HG03575 (cell line): ENCODE measurements around the gene GPD2.
A peak's percentile ranks its signal among the peaks of the same experiment; 100 is the strongest.
"Not testable (repeated sequence)": the region's sequence is repeated elsewhere in the genome, so short reads cannot be mapped to it uniquely, and the experiment has no call there.

ENCODE experiments used
- ATAC-seq: cut with Tn5 transposase; IDR thresholded peaks from one replicate; pipeline ENCODE4 v1.9.1; 2021; ENCODE audit not compliant: unreplicated experiment, insufficient number of reproducible peaks, low FRiP score; ENCODE audit errors: extremely low read depth

The GPD2 gene

DNA sequence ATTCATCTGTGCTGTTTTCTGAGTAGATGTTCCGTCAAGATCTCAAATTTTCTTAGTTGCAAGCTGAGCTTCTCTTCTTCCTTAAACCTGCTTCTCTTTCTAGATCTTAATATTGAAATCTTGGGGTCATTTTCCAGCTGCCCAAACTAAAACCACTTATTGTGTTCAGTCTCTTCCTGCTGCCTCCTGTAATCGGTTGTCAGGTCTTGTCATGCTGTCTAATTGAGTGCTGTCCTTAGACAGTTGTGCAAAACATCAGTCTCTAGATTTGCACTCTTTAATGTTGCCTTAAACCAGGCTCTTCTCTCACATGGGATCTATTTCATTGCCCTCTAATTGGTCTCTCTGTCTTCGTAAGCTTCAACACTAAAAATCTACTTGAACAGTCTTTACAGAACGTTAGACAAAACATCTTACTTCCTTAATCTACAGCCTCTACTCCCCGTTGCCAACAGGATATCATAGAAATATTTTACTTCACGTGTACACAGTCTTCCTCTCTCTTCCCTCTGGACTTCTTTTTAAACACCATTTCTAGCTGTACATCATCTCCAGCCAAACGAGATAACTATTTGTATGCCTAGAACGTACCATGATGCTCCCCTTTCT lies 34.9 kb downstream of the GPD2 start:
- no peak for ATAC-seq

DNA sequence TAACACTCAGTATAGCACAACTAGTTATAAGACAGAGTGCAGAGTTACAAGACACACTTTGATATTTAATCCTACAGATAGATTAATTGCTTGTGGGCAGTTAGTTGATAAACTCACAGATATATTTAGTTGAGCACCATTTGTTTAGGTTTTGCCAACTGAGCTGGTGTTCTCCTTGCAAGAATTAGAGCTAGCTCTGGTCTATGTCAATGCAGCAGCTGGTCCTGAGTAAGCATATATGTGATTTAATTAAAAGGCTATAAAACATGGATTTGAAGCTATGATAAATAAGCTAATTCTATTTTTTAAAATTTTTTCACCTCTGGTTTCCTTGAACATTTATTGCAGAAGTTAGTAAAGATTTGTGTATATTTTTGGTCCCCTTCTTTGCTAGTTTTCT lies 35.6 kb downstream of the GPD2 start:
- no peak for ATAC-seq

DNA sequence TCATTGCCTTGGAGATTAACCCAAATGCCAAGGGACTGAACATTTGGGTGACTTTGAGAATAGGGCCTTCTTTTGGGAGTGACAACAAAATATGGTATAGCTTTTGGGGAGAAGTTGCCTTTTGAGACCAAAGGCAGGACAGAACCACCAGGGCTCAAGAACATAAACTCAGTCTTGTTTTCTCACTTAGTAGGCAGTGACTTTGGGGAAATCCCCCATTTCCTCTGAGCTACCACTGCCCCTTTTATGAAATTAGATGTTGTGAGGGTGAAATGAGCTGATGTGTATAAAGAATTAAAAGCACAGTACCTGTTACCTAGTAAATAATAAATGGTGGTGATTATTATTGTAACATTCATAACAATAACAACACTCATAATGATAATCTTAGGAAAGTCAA lies 36.5 kb downstream of the GPD2 start:
- peak; percentile 27 for ATAC-seq

DNA sequence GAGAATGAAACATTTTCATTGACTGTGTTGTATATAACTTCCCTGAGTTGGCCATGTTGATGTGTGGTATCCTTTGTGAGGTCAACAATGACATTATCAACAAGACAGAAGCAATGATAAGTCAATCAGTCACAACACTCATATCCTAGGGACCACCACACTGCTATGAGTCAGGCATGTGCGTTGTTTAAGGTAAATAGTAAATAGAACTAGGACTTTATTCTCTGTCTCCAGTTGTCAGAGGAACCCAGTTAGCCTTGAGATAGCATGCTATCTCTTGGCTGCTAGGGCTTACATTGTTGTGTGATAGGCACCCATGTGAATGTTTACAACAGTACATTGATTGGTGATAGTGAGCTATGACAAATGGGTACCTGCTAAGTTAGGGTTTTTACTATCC lies 37.3 kb downstream of the GPD2 start:
- ATAC-seq, result no peak

DNA sequence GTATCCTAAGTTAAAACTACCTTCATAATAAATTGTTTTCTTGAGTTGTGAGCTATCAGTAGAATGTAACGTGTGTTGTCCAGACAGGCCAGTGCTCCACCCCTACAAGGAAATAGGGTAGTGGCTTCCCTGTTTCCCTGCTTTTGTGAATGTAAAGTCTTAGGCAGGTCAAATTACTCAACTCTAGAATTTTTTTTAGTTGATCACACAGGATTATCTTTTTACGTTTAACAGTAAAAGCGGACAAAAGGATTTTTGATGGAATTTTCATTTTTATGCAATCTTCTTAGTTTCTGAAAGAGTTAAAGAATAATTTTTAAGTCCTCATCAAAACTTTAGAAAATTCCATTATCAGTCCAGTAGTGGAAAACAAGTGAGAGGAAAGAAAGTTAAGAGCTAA lies 38.2 kb downstream of the GPD2 start:
- no peak for ATAC-seq

DNA sequence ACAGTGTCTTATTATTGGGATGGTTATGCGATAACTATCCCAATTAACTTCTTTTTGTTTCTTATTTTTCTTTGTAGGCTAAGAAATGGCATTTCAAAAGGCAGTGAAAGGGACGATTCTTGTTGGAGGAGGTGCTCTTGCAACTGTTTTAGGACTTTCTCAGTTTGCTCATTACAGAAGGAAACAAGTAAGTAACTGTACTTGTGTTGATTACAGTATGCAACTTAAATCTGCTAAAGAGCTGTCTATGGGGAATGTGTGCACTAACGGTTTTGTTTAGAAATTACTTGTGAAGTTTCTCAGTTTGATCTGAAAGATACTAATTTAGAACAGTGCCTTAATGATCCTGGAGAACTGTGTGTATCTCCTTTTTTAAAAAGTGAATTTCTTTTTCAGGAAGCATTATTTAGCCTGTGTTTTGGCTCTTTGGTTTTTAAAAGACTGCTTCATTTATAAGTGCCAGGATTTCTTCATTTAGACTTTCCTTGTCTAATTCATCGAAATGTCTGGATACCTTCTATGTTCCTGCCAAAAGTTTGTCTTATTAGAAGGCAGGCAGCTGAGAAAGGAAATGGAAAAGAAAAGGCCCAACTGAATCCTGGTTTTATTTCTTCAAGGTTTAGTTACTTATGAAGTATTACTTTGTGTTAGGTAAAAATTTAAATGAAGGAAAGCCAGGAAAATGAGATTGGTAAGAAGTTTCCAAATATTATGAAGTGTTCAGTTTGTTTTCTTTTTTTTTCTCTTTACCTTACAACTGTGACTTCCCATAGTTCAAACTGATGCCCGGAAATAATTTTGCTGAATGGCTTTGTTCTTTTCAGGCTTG lies 40.1 kb downstream of the GPD2 start:
- ATAC-seq, result peak; percentile 41

DNA sequence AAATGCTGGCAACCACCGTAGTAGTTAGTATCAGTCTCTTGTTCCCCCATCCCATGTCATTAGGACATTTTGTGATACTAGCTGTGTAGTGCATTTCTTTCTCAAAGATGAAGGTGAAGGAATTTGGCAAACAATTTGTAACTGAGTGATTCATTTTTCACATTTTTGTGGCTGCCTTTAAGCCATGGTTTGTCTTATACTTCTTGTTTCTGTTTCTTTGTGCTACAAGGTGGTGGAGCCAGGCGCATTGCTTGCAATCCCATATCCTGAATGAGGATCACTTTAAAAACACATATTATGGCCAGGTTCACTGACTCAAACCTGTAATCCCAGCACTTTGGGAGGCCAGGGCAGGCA lies 40.6 kb downstream of the GPD2 start:
- ATAC-seq, result peak; percentile 36

DNA sequence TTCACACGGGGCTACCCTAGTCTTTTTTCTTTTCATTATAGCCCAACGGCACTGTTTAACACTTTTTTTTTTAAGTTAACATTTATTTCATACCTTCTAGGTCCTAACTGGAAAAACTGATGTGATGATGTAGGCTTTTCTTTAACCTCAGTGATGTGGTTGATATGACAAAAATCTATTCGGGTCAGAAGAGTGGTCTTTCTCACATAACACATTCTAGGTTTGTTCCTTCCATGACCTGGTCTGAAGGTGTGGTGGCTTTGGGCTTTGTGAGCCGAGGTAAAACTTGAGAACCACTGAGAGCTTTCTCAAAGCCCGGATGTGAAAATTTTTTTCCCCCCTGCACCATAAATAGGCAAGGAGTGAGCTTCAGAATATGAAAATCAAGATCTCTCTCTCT lies 44.2 kb downstream of the GPD2 start:
- ATAC-seq, result no peak

DNA sequence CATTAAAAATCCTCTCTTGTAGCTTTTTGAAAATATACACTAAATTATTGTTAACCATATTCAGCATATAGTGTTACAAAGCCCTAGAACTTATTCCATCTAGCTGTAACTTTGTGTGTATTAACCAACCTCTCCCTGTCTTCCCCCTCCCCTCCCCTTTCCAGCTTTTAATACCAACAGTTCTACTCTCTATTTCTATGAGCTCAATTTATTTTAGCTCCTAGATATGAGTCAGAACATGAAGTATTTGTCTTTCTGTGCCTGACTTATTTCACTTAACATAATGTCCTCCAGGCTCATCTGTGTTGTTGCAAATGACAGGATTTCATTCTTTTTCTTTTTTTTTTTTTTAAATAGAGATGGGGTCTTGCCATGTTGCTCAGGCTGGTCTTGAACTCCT lies 45.1 kb downstream of the GPD2 start:
- ATAC-seq, result no peak

DNA sequence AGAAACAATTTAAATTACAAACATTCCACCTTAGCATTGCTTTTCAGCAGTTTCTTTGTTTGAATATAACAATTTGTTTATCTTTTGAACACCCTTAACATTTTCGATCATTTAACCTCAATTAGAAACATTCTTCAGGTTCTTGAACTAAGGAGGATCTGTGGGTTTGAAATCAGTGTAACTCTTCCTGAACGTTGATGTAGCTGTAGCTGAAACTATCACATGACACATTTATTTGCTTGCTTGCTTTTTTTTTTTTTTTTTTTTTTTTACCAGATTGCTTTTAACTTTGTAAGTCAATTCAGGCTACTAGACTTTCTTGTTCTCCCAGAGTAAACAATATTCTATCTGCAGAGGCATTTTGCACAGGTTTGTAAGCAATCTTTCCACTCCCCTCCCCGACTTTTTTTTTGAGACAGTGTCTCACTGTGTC lies 47.6 kb downstream of the GPD2 start:
- ATAC-seq, result no peak

DNA sequence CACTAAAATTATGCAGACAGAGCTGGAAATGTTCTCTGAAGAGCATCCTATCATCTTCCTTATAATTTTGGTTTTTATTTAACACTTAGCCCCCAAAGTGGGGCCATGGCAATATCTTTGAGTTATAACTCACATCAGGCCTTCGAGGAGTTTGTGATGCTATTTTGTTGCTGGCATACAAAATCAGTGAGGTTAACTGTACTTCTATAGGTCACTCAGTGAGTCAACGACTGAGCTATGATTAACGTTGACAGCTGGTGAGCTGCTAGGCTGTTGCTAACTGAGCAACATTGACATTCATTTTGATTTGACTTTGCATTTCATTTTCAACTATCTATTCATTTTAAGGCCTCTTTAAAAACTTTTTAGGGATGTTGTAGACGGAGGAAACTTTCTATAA lies 50.0 kb downstream of the GPD2 start:
- no peak for ATAC-seq

DNA sequence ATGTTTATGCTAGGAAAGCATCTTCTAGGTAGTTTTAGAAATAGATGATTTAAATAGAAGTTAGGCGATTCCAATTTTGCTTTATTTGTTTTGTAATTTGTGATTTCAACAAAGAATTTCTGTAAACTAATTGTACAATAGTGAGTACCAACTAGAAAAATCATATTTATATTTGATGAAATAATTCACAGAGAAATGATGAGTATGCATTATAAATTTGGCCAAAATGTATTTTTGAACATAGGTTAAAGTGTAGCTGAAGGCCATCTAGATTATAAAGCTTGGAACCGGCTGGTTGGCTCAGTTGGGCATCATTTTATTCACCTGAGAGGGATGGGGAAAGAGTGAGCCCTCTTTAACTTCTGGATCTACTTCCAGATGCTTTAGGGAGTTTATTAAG lies 50.4 kb downstream of the GPD2 start:
- ATAC-seq, result no peak

DNA sequence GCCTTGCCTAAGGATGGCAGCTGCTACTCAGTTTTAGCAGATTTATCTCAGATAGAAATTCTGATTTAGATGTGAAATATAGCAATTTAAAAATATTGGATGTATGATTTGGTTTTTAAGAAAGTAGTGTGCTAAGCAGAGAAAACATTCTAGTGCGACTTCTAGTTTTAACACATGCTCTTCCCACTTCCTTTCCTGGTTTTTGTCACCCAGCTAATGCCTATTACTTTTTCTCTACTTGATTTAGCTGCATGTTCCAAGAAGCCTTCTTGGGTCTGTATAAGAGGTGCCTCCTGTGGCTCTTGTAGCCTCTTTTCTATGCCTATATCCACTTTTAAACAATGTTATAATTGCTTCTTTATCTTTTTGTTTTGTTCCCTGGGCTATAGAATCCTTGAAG lies 53.0 kb downstream of the GPD2 start:
- no peak for ATAC-seq

DNA sequence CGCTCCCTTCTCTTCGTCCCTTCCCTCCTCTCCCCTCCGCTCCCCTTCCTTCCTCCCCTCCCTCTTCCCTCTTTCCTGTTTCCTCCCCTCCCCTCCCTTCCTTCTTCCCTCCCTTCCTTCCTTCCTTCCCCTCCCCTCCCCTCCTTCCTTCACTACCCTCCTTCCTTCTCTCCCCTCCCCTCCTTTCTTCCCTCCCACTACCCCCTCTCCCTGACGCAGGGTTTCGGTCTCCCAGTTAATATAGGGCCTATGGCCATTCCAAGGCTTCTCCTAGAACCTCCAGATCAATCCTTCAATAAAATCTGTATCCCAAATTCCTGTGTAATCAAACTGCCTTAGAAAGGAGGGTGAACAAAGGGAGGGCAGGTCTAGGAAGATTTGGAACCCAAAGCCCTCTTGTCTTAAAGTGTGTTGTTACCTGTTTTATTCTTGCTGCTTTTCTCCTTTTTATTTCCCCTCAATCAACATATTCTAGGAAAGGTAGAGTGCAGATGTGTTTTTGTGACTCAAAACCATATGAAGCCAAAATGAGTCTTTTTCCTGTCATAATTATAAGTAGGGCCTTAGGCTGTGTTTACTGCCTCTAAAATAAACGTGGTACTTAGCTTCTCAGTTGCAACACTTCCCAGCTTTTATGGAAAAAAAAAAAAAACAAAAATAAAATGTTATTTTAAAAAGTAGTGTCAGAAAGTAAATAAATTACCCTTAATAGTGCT lies 53.7 kb downstream of the GPD2 start:
- no peak for ATAC-seq

DNA sequence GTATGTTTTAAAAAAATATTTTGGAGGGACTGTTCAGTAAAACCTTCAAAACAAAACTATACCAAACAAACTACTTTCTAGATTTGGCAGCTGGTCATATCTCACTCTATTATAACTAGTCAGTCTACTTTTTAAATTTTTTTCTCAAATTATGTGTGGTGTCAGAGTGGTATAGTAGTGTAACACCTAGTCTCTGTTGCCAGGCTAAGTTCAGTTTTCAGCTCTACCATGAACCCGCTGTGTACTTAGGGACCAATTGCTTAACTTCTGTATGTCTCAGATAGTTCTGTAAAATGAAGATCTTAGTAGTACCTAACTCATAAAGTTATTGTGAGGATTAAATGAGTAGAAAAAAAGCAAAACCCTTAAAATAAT lies 54.3 kb downstream of the GPD2 start:
- ATAC-seq, result no peak

DNA sequence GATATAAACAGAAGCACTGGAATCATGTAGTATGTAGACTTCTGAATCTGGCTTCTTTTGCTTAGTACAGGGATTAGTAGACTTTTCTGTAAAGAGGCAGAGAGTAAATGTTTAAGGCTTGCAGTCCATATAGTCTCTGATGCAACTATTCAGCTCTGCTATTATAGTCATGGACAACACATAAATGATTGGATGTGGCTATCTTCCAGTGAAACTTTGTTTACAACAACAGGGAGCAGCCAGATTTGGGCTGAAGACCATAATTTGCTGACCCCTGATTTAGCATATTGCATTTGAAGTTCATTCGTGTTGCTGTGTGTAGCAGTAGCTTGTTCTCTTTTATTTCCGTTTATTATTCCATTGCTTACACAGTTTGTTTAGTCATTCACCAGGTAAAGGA lies 55.0 kb downstream of the GPD2 start:
- ATAC-seq, result no peak

DNA sequence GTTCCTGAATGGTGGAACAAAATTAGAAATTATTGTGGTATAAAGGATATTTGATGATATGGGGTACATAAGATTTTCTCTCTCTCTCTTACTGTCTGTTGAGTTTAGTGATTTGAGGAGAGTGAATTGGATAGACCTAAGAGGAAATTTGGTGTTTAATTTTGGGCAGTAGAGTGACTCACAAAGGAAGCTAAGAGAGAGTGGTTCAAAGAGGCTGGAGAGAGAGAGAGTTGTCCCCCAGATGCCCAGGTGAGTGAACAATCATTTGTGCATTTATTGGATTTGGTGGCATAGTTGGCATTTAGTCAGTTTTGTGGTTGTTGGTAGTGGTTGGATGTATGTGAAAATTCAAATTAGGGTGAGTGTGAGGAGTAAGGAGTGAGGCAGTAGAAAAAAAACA lies 56.8 kb downstream of the GPD2 start:
- ATAC-seq, result no peak

DNA sequence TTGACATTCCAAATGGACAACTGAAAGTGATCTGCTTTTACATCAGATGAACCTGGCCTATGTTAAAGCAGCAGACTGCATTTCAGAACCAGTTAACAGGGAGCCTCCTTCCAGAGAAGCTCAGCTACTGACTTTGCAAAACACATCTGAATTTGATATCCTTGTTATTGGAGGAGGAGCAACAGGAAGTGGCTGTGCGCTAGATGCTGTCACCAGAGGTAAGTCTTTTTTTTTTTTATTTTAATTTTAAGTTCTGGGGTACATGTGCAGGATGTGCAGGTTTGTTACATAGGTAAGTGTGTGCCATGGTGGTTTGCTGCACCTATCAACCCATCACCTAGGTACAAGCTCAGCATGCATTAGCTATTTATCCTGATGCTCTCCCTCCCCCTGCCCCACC lies 59.8 kb downstream of the GPD2 start:
- not testable (repeated sequence) for ATAC-seq

DNA sequence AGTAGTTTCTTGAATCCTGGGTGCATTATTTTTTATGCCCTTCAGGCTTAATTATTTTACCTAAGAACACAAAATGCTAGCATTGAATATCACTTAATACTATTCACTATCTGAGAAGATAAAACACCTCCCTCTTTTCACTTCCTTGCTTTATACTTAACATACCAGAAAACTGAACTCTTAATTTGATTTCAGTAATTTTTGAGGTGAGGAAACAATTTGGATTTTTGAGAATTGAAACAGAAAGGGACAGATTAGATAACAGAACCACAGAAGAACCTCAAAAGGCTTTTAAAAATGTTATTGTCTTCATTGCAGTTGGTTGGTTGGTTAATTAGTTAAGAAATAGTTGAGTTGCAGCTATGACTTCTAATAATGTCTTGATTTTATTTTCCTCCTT lies 69.5 kb downstream of the GPD2 start:
- ATAC-seq, result peak; percentile 70

DNA sequence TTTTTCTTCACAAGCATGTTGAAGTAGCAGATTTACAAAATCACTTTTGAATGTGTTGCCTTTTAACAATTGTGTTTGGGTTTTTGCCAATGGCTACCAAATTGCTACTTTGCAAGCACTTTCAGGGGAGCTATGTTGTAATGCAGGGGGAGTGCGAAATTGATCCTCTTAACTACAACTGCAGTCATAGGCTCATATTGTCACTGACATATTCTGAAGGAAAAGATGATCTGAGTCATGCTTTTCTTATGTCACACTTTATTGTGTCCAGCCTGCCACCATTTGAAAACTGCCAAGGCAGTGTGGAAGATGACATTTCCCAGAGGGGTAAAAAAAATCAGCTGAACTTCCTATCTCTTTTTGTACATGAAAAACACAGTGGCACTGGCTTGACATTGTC lies 74.9 kb downstream of the GPD2 start:
- no peak for ATAC-seq
